Mammary epithelial cell (primary cell): Measurements from ENCODE around the gene MYO5A.

Experiments
- EZH2 ChIP-seq: IDR thresholded peaks from 2 replicates; pipeline ENCODE4 v1.6.1; 2012; ENCODE audit warnings: low read length, inconsistent platforms, borderline replicate concordance
- TF ChIP-seq, protein P1 (sequence below), 2 donors: IDR thresholded peaks in 1 of 2; conservative IDR thresholded peaks in 1 of 2; 2 replicates each; pipeline ENCODE4 v1.5.1; 2011 to 2012; ENCODE audit warnings: inconsistent platforms in 2 of 2, low read length in 2 of 2, mild to moderate bottlenecking in 2 of 2, control low read depth in 1 of 2, low read depth in 1 of 2; ENCODE audit not compliant: insufficient read depth in 1 of 2; ENCODE audit errors: extremely low read depth in 1 of 2

DNA sequence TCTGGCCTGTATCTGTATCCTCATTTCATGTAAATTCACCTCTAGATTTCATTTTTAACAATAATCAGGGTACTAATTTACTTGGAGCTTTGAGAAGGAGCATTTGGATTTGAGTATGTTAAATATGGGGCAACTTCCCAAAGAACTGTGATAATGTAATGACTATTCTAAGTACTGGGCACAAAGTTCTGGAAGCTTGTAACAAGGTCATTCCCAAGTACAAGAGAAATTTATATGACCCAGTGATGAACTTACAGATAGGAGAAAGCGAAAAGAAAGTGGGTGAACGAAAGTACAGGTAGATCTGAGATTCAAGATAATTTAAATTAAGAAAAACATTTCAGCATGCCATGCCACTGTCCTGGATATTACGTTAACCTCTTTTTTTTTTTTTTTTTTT lies 93.8 kb downstream of the MYO5A start:
- no peak for TF ChIP-seq EZH2
- TF ChIP-seq, protein P1, sequence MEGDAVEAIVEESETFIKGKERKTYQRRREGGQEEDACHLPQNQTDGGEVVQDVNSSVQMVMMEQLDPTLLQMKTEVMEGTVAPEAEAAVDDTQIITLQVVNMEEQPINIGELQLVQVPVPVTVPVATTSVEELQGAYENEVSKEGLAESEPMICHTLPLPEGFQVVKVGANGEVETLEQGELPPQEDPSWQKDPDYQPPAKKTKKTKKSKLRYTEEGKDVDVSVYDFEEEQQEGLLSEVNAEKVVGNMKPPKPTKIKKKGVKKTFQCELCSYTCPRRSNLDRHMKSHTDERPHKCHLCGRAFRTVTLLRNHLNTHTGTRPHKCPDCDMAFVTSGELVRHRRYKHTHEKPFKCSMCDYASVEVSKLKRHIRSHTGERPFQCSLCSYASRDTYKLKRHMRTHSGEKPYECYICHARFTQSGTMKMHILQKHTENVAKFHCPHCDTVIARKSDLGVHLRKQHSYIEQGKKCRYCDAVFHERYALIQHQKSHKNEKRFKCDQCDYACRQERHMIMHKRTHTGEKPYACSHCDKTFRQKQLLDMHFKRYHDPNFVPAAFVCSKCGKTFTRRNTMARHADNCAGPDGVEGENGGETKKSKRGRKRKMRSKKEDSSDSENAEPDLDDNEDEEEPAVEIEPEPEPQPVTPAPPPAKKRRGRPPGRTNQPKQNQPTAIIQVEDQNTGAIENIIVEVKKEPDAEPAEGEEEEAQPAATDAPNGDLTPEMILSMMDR (conservative IDR thresholded peaks at IDR 0.05 in 1 of 2, IDR thresholded peaks at IDR 0.05 in 1 of 2; ENCODE audit: extremely low read depth in 1 of 2, insufficient read depth in 1 of 2, low read depth in 1 of 2, low read length in 2 of 2) = no peak
